ENCODE measurements around the gene KCNQ1. TPM values are rescaled to one million over a fixed set of nuclear protein-coding genes. Genes with fewer than 3 reads are reported as not detected.

KCNQ1 gene
- total RNA-seq, 1 donor from 2014 or later, result 0.31 TPM

DNA sequence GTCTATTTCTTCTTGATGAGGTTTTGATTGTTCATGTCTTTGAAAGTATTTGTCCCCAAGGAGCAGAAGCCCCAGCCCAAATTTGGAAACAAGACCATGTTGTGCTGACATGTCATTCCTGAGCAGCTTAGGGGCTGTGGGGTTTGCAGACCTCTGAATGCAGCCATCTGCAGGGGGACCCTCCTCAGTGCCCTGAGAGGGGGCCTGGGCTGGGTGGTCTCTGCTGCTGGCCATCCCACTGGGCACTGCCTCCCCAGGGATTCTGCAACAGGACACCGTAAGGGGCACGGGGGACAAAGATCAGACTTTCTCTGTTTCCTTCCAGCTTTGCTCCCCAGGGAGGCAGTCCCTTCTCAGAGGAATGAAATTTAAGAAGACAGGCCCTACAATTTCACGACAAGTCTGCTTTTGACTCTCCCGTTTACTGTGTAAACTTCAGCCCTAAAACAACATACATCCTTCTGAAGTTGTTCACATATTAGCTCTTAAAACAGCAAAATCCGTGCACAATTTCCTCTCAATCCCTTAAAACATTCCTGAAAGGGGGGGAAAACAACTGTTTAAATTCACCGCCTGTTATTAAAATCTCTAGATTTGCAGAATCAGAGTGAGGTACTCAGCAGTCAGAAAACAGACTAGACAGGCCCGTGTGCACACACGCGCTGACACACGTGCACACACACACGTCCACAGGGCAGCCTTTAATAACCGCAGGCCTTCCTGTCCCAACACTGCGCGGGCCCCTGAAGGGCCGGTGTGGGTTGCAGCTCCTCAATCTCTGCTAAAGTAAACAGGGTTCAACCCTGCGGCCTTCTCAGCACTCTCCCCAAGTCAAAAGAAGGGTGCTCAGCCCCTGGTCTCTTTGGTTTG lies 109.8 kb downstream of the KCNQ1 start:
- no peak for DNase-seq

- DNase-seq, result no peak
Observed at GRCh38 chr11:2555336-2555735, 110.5 kb downstream of the KCNQ1 start.

- no peak for DNase-seq
Observed at GRCh38 chr11:2555891-2556290, 111.1 kb downstream of the KCNQ1 start.

- no peak for DNase-seq
Observed at GRCh38 chr11:2557381-2557780, 112.6 kb downstream of the KCNQ1 start.

- no peak for DNase-seq
Observed at GRCh38 chr11:2558397-2558796, 113.6 kb downstream of the KCNQ1 start.

DNA sequence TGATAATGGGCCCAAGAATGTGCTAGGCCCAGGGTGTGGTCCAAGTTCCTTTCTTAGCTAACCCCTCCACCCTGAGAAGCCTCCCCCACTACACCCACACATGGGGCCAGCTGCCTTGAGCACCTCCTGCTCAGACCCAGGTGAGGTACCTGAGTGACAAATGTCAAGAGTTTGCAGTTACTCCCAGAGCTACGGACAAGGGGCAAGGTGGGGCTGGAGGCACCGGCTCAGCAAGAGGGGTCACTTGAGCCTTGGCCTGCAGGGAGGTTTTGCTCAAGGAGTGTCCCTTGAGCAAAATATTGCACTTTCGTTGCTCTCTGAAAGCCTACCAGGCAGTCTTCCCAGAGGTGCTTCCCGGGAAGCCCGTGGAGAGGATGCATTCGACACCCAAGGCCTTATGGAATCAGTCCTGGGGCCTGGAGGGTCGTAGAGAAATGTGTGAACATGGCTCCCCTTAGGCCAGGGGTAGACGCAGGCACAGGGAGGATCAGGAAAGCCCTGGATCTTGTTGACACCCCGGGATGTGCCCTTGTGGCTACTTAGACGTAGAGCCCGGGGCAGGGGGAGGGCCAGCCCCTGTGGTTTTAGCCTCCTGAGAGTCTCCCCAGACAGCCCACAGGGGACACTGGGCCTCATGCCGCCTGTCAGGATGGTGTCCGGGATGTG lies 114.2 kb downstream of the KCNQ1 start:
- DNase-seq, result no peak

DNA sequence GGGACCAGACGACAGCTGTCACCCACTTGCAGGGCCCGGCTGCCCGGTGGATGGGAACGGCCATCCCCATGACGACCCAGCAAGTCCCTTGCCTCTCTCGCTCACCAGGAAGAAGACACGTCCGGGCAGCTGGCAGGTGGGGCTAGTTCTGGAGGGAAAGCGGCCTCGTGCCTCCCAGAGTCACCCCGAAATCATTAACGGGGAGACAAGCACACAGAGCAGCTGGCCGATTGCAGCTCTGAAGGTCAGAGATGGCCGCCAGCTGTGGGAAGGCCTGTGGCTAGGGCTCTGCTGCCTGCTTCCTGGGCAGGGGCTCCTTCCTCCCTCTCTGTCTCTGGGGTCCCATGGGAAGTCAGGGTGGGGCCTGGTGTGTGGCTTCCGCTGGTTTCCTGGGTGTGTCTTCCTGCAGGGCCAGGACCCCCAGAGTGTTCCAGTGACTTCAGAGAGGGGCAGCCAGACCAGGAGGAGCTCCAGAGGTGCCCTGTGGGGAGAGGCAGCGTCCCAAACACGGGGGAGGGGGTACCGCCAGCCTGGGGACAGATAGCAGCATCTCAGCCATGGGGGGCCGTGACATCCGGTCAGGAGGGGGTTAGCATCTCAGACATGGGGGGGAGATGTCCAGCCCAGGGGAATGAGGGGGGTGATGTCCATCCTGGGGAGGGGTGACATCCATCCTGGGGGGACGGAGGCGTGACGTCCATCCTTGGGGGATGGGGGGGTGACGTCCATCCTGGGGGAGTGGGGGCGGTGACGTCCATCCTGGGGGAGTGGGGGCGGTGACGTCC lies 114.9 kb downstream of the KCNQ1 start:
- DNase-seq, result no peak

DNA sequence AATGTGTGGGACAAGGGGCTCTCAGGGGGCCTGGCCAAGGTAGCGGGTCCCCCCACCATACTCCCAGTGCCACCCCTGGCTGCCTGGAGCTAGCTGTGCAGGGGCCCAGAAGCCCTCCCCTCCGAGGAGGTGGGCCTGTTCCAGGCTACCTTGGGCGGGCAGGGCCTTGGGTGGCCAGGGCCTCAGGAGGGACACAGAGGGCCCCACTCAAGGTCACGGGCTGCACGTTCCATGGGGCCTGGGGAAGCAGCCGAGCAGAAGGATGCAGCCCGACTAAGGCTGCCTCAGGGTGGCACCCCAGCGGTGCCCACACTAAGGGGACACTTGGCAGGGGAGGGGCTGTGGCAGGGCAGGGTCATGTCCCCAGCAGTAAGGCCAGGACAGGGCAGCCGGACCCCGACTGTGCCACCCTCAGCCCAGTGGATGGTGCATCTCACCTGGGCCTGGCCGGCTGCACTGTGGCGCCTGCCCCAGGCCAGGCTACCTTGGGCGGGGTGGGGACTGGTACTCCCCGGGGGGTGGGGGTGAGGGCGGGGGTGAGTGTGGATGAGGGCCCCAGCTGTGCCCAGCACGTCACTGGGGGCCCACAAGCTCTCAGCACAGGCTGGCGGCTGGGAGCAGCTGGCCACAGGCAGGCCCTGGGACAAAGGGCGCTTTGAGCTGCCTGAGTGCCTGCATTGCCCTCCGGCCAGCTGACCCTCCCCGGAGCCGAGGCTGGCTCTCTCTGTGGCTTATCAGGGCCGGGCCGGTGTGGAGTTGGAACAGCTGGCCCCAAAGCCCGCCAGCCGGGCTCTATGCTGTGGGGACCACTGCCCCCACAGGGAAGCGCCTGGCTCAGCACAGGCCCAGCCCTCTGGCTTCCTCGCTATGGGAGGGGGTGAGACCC lies 117.1 kb downstream of the KCNQ1 start:
- peak; percentile 73 for DNase-seq

DNA sequence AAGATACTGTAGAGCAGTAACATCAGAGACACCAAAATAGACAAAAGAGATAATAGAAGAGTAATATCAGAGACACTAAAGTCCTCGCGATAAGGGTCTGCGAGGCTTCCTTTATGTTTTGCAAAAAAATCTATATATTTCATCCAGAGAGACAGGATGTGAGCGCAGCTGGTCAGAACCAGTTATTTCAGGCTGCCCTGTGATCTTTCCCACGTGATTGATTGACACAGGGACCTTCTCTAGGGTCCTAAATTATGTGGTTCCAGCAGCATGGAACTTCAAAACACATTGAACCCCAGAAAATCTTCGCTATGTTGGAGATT lies 118.0 kb downstream of the KCNQ1 start:
- DNase-seq, result no peak

DNA sequence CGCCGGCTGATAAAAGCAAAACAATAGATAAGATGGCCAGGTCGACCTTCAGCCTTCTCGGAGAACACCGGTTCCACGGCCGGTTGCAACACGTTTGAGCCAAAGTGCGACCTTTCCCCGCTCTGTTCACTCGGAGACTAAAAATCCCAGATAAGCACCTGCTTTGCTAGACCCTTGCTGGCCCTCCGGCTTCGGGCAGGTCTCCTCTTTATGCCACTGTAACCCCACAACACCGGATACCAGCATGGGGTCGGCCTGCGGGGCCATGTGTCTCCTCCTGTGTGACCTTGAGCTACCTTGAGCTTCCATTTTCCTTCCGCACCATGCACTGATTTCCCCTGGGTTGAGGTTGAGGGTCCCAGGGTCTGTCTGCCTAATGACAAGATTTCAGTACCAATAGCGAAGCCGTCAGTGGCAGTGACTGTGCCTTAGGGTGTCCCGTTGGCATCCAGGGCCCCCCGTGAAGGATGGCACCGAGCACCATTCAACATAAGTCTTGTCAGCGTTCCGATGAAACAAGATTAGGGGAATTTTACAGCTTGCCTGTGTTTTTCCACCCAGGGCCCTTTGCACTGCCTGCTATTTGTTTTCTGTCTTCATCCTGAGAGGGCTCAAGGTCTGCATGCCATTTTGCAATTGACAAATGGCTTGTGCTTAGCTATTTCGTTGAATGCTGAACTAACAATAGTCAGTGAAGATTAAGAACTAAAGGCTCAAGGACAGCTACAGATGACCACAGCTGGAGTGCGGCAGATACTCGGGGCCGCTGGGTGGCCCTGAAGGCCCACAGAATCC lies 118.6 kb downstream of the KCNQ1 start:
- no peak for DNase-seq

GRCh38 chr11:2564008-2564530 lies 119.3 kb downstream of the KCNQ1 start:
- no peak for DNase-seq

DNA sequence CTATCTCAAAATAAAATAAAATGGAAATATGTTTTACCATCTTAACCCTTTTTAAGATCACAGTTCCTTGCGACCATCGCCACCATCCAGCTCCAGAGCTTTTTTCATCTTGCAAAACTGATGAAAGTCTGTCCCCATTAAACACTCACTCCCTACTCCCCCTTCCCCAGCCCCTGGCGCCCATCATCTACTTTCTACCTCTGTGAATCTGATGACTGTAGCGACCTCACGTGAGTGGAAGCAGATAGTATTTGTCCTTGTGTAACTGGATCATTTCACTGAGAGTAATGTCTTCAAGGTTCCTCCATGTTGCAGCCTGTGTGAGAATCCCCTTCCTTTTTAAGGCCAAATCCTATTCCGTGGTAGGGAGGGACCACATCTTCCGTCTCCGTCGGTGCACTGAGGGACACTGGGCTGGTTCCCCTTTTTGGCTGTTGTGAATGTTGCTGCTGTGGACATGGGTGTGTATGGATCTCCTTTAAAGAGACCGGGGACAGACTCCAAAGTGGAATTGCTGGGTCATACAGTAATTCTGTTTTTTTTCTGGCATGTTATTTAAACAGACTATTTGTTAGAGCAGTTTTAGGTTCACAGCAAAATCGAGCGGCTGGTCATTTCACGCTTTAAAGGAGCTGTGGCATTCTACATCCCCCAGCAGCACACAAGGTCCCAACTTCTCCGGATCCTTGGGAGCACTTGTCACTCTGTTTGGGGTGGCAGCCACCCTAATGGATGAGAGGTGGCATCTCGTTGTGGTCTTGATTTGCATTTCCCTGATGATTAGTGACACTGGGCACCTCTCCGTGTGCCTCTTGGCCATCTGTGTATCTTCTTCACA lies 120.0 kb downstream of the KCNQ1 start:
- no peak for DNase-seq

DNA sequence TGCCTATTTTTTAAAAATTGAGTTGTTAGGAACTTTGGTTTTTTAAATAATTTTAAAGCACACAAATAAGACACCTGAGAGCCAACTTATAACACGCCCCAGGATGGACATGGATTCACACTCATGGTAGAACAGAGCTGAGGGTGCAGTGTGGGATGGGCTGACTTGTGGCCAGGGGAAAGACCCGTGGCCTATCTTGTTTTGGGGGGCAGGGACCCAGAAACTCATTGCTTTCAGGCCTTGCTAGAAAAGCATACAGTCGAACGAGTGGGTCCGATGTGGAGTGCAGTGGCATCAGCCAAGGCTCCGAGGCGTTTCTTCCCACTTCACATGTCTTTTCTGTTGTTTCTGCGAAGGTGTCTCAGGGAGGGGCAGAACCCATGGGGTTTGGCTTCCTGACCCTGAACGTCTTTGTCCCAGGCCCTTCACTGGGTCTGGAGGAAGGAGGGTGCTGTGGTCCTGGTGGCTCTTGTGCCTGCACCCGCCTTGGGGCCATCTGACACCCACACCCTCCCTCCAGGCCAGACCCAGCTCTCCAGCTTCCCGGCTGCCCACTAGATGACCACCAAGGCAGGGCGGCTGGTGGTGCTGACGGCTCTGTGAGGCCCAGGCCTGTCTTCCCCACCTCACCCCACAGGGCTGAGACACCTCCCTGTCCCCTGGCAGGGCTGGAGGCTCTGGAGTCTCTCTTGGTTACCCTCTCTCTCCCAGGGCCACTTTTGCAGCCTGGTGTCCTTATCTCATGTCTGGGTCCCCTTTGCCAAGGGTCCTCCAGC lies 120.8 kb downstream of the KCNQ1 start:
- no peak for DNase-seq

DNA sequence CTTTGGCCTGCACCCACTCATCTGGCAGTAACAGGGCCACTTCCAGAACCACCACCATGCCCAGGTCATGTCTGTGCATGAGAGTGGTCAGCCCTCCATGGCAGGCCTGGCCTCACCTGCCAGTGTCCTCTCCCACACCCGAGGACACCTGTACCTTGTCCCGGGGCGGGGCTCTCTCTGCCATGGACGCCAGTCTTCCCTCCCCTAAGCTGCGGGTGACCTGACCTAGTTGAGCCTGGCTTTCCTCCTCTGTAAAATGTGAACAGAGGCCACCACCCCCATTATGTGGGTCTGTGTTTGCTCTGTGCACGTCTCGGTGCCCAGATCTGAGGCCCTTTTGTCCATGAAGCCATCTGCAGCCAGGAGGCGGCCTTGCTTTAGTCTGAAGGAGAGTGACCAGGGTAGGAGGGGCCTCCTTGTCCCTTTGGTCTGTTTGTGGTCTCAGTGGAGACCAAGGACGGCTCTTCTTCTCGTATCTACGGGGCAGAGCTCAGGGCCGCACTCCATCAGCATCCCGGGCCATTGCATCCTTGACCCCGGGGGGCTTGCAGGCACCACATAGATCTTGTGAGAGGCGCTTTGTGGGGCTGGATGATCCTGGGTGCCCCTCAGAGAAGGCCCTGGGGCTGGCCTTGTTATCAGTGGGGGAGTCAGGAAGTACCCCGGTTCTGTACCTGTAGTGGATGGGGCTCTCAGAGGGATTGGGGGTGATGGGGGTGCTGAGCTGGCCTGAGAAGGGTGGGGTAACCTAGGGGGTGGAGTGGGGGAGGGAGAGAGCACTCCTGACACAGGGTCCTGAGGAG lies 121.6 kb downstream of the KCNQ1 start:
- DNase-seq, result no peak

DNA sequence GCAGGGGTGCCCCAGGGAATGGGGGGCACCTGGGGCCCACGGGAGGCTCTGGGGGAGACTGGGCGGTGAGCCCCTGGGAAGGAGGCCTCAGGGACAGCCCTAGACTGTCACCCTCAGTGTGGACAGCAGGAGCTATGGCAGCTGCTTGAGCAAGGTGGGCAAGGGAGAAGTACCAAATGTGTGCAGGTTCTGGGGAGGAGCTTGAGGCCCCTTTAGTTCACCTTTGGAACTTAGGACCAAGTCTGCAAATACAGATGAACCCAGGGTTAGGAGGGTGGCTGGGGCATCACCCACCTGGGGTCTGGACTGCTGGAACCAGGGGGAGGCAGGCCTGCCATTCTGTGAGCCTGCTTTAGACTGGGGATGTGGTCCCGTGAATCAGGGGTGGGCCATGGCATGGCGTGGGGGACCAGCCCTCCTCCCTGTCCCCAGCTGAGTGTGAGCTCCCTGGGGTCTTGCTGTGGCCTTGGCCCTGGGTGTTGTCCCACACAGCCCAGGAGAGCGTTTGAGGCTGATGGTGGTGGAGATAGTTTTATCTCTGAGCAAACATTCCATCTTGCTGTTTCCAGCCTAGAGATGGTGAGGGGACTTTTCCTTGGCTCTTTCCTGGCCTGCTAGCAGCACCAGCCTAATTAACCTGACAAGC lies 122.3 kb downstream of the KCNQ1 start:
- no peak for DNase-seq

DNA sequence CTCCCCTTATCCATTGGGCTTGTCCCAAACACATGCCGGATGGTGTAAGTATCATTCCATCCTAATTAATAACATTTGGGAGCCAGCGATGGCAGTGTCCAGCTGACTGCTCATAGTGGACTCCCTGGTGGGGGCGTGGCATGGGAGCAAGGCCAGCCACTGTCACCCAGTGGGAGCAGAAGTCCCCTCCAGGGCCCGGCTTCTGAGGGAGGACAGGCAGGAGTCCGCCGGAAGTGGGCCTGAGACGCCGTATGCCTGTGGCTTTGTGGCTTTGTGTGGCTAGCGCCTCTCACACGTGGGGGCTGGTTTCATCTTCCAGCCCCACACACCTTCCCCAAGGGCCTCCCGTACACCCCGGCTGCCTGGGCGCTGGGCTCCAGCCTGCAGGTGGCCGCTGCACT lies 124.5 kb downstream of the KCNQ1 start:
- DNase-seq, result no peak

- no peak for DNase-seq
Observed at GRCh38 chr11:2569731-2570210, 125.0 kb downstream of the KCNQ1 start.
